Neutrophil (primary cell): Measurements from ENCODE around the gene ELAPOR2.

Source experiments
- H3K27ac ChIP-seq: fragments of 200-600 bp; sonication (generic); 2 replicates; pipeline ENCODE4 v1.5.1; 2016; ENCODE audit warnings: mild to moderate bottlenecking, moderate library complexity
- H3K27me3 ChIP-seq: fragments of 200-600 bp; sonication (generic); 2 replicates; pipeline ENCODE4 v1.6.0; 2016; ENCODE audit warnings: mild to moderate bottlenecking
- H3K36me3 ChIP-seq: fragments of 200-600 bp; sonication (generic); 2 replicates; pipeline ENCODE4 v1.5.1; 2017
- H3K4me1 ChIP-seq, 2 experiments: fragments of 200-600 bp in 1 of 2; sonication (generic) in 1 of 2; 1 replicate in 1 of 2; 2 replicates in 1 of 2; pipeline versions ENCODE4 v1.5.1 to v1.6.1; 2013 to 2016; ENCODE audit warnings: low read depth in 1 of 2, low read length in 1 of 2, mild to moderate bottlenecking in 1 of 2, moderate library complexity in 1 of 2; ENCODE audit not compliant: control insufficient read depth in 1 of 2, insufficient read depth in 1 of 2
- H3K4me3 ChIP-seq, 2 experiments: fragments of 200-600 bp in 1 of 2; sonication (generic) in 1 of 2; 1 replicate in 1 of 2; 2 replicates in 1 of 2; pipeline ENCODE4 v1.5.1; 2013 to 2016; ENCODE audit warnings: low read depth in 1 of 2, low read length in 1 of 2, mild to moderate bottlenecking in 1 of 2, moderate library complexity in 1 of 2
- H3K9me3 ChIP-seq: fragments of 200-600 bp; sonication (generic); 2 replicates; pipeline ENCODE4 v1.5.1; 2016
- TF ChIP-seq, protein P1 (sequence below): fragments of 200-600 bp; sonication (generic); IDR thresholded peaks from 2 replicates; pipeline ENCODE4 v1.5.1; 2016; ENCODE audit warnings: antibody characterized with exemption

The ELAPOR2 gene

DNA sequence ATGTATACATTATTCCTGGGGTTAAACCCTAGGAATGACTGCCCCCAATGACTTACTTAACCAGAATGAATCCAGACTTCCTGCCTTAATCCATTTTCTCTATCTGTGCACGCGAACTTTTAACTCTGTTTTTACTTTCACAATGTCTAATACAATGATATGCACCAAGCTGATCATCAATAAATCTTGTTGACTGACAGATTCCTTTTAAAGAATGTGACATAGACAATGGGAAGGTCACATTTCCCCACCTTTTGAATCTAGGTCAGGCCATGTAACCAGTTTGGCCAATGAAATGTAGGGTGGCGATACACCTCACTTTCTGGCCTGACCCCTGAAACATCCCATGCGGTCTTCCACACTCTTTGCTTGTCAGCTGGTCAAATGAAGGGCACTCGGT lies 23.2 kb upstream of the ELAPOR2 start:
- no peaks in the 10 kb centered on the region for H3K36me3 ChIP-seq
- H3K9me3 ChIP-seq = no peaks in the 10 kb centered on the region
- no peak overlapping the region for H3K4me3 ChIP-seq
- TF ChIP-seq, protein P1, sequence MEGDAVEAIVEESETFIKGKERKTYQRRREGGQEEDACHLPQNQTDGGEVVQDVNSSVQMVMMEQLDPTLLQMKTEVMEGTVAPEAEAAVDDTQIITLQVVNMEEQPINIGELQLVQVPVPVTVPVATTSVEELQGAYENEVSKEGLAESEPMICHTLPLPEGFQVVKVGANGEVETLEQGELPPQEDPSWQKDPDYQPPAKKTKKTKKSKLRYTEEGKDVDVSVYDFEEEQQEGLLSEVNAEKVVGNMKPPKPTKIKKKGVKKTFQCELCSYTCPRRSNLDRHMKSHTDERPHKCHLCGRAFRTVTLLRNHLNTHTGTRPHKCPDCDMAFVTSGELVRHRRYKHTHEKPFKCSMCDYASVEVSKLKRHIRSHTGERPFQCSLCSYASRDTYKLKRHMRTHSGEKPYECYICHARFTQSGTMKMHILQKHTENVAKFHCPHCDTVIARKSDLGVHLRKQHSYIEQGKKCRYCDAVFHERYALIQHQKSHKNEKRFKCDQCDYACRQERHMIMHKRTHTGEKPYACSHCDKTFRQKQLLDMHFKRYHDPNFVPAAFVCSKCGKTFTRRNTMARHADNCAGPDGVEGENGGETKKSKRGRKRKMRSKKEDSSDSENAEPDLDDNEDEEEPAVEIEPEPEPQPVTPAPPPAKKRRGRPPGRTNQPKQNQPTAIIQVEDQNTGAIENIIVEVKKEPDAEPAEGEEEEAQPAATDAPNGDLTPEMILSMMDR = no peak
- H3K27me3 ChIP-seq = no peaks in the 10 kb centered on the region
- no peaks in the 10 kb centered on the region for H3K4me1 ChIP-seq
- no peak overlapping the region for H3K27ac ChIP-seq

DNA sequence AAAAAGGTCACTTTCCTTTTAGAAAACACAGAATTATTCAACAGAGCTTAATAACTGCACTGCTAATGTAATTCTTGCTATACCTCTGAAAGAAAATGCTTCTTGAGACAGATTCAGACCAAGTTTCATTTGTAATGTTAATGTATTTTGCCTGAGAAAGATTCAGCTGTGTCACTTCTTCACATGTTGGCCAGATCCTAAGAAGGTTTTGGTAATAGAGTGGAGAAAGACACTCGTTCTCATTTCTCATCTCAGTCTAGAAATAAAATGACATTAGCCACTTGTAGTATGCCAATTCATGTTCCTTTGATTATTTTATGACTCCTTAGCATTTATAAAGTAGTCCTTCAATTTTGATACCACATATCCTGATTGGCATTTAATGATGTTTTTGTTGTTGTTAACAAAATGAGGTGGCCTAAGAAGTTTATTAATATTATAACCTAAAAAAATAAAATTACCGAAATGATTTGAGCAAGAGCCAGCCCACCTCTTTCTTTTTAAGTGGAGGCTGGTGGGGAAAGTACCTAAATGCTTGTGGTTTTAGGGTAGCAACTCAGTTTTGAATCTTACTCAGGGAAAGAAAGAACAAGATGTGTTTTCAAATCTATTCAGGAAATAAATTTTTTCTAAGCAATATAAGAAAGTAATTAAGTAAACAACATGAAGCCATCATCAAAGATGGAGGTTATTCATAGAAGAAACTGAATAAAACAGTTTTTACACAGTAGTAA lies 16.4 kb upstream of the ELAPOR2 start:
- no peaks in the 10 kb centered on the region for H3K36me3 ChIP-seq
- H3K9me3 ChIP-seq = no peaks in the 10 kb centered on the region
- no peaks in the 10 kb centered on the region for H3K27me3 ChIP-seq
- TF ChIP-seq, protein P1 = no peak
- H3K4me1 ChIP-seq = no peaks in the 10 kb centered on the region
- H3K4me3 ChIP-seq = no peak overlapping the region
- H3K27ac ChIP-seq = no peak overlapping the region

DNA sequence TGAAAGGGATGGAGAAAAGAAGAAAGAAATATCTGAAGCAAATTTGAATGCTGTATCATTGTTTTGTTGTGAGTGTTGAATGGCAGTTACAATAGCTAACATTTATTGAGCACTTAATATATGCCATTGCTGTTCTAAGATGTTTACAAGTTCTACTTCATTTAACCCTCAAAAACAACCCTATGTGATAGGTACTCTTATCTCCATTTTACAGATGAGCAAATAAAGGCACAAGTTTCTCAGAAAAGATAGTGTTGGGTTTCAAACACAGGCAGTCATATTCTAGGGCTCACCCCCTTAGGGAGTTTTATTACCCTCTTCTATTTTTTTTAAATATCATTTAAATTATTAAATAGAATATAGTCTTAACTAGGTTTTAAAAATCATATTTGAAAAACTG lies 8.3 kb upstream of the ELAPOR2 start:
- no peak overlapping the region for H3K4me3 ChIP-seq
- TF ChIP-seq, protein P1 = no peak
- H3K27me3 ChIP-seq = no peaks in the 10 kb centered on the region
- H3K4me1 ChIP-seq = no peaks in the 10 kb centered on the region
- no peak overlapping the region for H3K27ac ChIP-seq
- H3K9me3 ChIP-seq = no peaks in the 10 kb centered on the region
- H3K36me3 ChIP-seq = no peaks in the 10 kb centered on the region

DNA sequence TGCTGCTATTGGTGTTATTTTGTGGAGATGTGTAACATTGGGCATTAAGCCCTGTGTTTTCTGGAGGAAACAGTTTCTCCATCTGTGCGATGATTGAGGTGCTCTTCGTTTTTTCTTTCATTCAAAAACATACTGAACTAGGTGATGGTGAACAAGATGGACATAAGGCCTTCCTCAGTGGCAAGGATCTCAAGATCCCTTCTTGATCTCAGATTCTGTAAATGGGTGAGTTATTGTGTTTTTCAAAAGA lies 759 bp upstream of the ELAPOR2 start:
- Histone ChIP-seq H3K27me3 (peaks cover 55% of the 10 kb centered on the region), H3K27ac (no peak overlapping the region), H3K36me3 (no peaks in the 10 kb centered on the region), H3K4me3 (no peak overlapping the region), H3K4me1 (peaks cover 0 to 7% of the 10 kb centered on the region in 2 experiments), H3K9me3 (no peaks in the 10 kb centered on the region)
- TF ChIP-seq, protein P1 = no peak

DNA sequence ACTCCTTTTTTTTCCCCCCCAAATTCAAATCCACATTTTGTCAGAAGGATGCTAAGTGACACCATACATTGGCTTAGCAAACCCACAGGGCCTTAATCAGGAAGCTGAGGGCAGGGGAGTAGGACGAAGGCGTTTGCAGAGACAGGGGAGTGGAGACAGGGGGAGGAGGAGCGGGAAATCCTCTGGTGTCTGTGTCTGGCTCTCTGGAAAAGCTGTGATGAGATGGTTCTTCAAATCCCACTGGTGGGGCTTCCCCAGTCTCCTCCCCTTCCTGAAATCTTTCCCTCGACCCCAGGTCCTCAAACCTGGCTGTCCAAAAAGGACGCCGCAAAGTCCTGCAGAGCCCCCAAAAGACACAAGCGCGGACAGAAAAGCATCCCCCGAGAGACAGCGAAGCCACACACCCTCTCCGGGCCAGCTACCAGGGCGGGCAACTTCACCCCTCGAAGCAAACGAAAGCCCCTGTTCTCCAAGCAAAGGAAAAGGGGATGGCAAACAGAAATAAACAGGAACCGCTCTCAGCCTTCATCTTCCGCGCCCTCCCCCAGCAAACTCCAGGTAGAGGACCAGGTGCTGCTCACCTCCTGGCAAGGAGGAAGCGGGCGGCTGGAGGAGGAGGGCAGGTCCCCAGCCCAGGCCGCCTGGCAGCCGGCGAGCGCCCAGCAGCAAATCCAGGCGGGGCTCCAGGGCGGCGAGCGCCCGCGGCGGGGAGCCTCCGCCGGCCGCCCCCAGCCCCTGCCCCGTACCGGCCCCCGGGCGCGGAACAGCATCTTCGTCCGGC lies 520 bp downstream of the ELAPOR2 start:
- H3K36me3 ChIP-seq = no peaks in the 10 kb centered on the region
- H3K4me3 ChIP-seq = no peak overlapping the region
- peaks cover 0 to 7% of the 10 kb centered on the region in 2 experiments for H3K4me1 ChIP-seq
- peaks cover 55% of the 10 kb centered on the region for H3K27me3 ChIP-seq
- no peaks in the 10 kb centered on the region for H3K9me3 ChIP-seq
- no peak overlapping the region for H3K27ac ChIP-seq
- TF ChIP-seq, protein P1 = no peak
